ENCODE measurements around the gene BORCS6. TPM values are rescaled to one million over a fixed set of nuclear protein-coding genes. Genes with fewer than 3 reads are reported as not detected.

The BORCS6 gene
- total and polyA plus RNA-seq, 2 of the 13 experiments (the other 11 are each of a cell fraction or from before 2014, with no cell fraction given), result 2.0 to 5.1 TPM

DNA sequence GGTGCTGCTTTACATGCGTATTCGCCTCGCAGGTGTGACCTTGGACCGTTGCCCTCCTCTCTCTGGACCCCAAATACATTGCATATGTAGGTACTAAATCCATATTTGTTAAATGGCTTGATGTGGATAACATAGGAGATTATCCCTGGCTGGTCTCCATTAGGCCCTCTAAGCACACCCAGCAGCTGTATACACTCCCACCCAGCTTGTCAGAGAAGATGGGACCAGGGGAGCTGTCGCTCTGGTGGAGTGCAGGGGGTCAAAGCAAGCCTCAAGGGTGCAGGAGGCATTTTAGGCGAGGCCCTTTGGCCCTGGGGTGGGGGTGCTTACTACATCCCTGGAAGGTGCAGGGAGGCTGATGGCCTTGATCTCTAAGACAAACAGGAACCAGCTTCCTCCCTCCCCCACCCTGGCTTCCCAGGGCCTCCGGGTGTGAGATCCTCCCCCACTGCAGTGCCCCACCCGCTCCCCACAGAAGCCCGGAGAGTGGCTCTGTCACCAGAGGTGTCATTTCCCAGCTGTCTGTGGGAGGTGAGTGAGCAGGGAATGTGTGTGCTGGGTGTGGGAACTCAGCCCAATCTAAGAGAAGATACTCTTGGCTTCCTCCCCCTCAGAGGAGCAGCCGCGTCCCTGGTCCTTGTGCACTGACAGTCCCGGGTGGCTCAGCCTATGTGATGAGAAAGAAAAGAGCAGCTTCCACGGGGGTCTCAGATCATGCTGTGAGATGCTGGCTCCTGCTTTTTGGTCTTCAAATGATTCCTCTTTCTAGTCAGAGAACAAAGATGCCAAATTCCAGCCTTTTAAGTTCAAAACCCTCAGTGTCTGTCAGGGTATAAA is 25.8 kb downstream of the BORCS6 start (continued):
- TF ChIP-seq, protein P1, sequence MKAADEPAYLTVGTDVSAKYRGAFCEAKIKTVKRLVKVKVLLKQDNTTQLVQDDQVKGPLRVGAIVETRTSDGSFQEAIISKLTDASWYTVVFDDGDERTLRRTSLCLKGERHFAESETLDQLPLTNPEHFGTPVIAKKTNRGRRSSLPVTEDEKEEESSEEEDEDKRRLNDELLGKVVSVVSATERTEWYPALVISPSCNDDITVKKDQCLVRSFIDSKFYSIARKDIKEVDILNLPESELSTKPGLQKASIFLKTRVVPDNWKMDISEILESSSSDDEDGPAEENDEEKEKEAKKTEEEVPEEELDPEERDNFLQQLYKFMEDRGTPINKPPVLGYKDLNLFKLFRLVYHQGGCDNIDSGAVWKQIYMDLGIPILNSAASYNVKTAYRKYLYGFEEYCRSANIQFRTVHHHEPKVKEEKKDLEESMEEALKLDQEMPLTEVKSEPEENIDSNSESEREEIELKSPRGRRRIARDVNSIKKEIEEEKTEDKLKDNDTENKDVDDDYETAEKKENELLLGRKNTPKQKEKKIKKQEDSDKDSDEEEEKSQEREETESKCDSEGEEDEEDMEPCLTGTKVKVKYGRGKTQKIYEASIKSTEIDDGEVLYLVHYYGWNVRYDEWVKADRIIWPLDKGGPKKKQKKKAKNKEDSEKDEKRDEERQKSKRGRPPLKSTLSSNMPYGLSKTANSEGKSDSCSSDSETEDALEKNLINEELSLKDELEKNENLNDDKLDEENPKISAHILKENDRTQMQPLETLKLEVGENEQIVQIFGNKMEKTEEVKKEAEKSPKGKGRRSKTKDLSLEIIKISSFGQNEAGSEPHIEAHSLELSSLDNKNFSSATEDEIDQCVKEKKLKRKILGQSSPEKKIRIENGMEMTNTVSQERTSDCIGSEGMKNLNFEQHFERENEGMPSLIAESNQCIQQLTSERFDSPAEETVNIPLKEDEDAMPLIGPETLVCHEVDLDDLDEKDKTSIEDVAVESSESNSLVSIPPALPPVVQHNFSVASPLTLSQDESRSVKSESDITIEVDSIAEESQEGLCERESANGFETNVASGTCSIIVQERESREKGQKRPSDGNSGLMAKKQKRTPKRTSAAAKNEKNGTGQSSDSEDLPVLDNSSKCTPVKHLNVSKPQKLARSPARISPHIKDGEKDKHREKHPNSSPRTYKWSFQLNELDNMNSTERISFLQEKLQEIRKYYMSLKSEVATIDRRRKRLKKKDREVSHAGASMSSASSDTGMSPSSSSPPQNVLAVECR (CRISPR knock-in tag; IDR thresholded peaks at IDR 0.05; ENCODE audit: borderline replicate concordance), result peak; percentile 7
- TF ChIP-seq, protein P2, sequence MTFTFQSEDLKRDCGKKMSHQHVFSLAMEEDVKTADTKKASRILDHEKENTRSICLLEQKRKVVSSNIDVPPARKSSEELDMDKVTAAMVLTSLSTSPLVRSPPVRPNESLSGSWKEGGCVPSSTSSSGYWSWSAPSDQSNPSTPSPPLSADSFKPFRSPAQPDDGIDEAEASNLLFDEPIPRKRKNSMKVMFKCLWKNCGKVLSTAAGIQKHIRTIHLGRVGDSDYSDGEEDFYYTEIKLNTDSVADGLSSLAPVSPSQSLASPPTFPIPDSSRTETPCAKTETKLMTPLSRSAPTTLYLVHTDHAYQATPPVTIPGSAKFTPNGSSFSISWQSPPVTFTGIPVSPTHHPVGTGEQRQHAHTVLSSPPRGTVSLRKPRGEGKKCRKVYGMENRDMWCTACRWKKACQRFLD (CRISPR knock-in tag; IDR thresholded peaks at IDR 0.05; ENCODE audit: borderline replicate concordance), result no peak
- TF ChIP-seq AHR (CRISPR knock-in tag; IDR thresholded peaks at IDR 0.05) (no peak), SP140L (CRISPR knock-in tag; IDR thresholded peaks at IDR 0.05; ENCODE audit: borderline replicate concordance) (no peak), ZBTB20 (CRISPR knock-in tag; IDR thresholded peaks at IDR 0.05; ENCODE audit: borderline replicate concordance, low read depth) (no peak), HOXA3 (CRISPR knock-in tag; IDR thresholded peaks at IDR 0.05) (peak; percentile 46; the same call in 1 of the 2 replicates), POLR2AphosphoS2 (IDR thresholded peaks at IDR 0.05; ENCODE audit: low read depth, low read length) (no peak), MAFF (IDR thresholded peaks at IDR 0.05; ENCODE audit: low read depth, low read length) (no peak), SMARCE1 (IDR thresholded peaks at IDR 0.05; ENCODE audit: borderline replicate concordance) (no peak), THAP11 (CRISPR knock-in tag; IDR thresholded peaks at IDR 0.05) (peak; percentile 40), ZBTB3 (CRISPR knock-in tag; IDR thresholded peaks at IDR 0.05; ENCODE audit: borderline replicate concordance, low read depth) (no peak), ZNF431 (CRISPR knock-in tag; IDR thresholded peaks at IDR 0.05; ENCODE audit: borderline replicate concordance, low read depth) (0 out of 2 replicates have a peak, but pooled peaks have one; percentile 22), ARID2 (CRISPR knock-in tag; IDR thresholded peaks at IDR 0.05; ENCODE audit: borderline replicate concordance) (no peak), THYN1 (CRISPR knock-in tag; IDR thresholded peaks at IDR 0.05; ENCODE audit: borderline replicate concordance, low read depth) (no peak), ONECUT2 (CRISPR knock-in tag; IDR thresholded peaks at IDR 0.05) (no peak), ZNF75D (CRISPR knock-in tag; IDR thresholded peaks at IDR 0.05; ENCODE audit: borderline replicate concordance) (no peak)
- TF ChIP-seq, protein P3, sequence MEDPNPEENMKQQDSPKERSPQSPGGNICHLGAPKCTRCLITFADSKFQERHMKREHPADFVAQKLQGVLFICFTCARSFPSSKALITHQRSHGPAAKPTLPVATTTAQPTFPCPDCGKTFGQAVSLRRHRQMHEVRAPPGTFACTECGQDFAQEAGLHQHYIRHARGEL (CRISPR knock-in tag; IDR thresholded peaks at IDR 0.05), result no peak
- TF ChIP-seq, protein P4, sequence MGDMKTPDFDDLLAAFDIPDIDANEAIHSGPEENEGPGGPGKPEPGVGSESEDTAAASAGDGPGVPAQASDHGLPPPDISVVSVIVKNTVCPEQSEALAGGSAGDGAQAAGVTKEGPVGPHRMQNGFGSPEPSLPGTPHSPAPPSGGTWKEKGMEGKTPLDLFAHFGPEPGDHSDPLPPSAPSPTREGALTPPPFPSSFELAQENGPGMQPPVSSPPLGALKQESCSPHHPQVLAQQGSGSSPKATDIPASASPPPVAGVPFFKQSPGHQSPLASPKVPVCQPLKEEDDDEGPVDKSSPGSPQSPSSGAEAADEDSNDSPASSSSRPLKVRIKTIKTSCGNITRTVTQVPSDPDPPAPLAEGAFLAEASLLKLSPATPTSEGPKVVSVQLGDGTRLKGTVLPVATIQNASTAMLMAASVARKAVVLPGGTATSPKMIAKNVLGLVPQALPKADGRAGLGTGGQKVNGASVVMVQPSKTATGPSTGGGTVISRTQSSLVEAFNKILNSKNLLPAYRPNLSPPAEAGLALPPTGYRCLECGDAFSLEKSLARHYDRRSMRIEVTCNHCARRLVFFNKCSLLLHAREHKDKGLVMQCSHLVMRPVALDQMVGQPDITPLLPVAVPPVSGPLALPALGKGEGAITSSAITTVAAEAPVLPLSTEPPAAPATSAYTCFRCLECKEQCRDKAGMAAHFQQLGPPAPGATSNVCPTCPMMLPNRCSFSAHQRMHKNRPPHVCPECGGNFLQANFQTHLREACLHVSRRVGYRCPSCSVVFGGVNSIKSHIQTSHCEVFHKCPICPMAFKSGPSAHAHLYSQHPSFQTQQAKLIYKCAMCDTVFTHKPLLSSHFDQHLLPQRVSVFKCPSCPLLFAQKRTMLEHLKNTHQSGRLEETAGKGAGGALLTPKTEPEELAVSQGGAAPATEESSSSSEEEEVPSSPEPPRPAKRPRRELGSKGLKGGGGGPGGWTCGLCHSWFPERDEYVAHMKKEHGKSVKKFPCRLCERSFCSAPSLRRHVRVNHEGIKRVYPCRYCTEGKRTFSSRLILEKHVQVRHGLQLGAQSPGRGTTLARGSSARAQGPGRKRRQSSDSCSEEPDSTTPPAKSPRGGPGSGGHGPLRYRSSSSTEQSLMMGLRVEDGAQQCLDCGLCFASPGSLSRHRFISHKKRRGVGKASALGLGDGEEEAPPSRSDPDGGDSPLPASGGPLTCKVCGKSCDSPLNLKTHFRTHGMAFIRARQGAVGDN (CRISPR knock-in tag; IDR thresholded peaks at IDR 0.05), result peak; percentile 41; the same call in 1 of the 2 replicates

All from HepG2 (cell line).